HCT116 (cell line): Measurements from ENCODE around the gene CIROP. TPM values are rescaled to one million over a fixed set of nuclear protein-coding genes. Genes with fewer than 3 reads are reported as not detected.

Experiments used
- ATAC-seq: fragments of 200-7000 bp; cut with Tn5 transposase; 2 replicates; pipeline ENCODE4 v1.9.1; 2020; ENCODE audit warnings: mild to moderate bottlenecking, moderate library complexity
- BruUV-seq: library from RNA; stranded (reverse); fragments of 400-500 nt; replicated peaks from 2 replicates; lab custom pipeline; 2021; lab: Mats Ljungman, UMichigan
- CTCF ChIA-PET: fragments of 300-600 bp; sonication (Branson Sonifier 250); formaldehyde crosslinking; loops from one replicate; lab custom pipeline; 2021; ENCODE audit warnings: antibody characterized with exemption; lab: Charles Lee
- POLR2A ChIA-PET: fragments of 300-600, 350-600 bp; sonication (Branson Sonifier 250); formaldehyde crosslinking; loops from one replicate; lab custom pipeline; 2021; ENCODE audit warnings: antibody characterized with exemption; lab: Charles Lee
- RAD21 ChIA-PET, 2 experiments: fragments of 300-600 bp; sonication (Branson Sonifier 250); formaldehyde crosslinking; loops; one replicate each; lab custom pipeline; 2023; ENCODE audit warnings: low total read pairs in 2 of 2; ENCODE audit not compliant: uncharacterized antibody in 2 of 2, unreplicated experiment in 2 of 2, low non-redundant PET in 1 of 2; lab: Charles Lee
- DNase-seq: peaks from one replicate; pipeline ENCODE4 v3.0.0-alpha.2; 2010; ENCODE audit warnings: low read depth, low spot score
- H2AFZ ChIP-seq: fragments of 200-600 bp; shearing (Covaris generic), sonication (generic); 2 replicates; pipeline ENCODE4 v1.6.1; 2017; ENCODE audit warnings: low read depth, mixed run types, mixed read lengths, antibody characterized with exemption, low read length; ENCODE audit not compliant: poor library complexity, severe bottlenecking
- H3K27ac ChIP-seq: 2 replicates; pipeline ENCODE4 v1.5.1; 2012; ENCODE audit warnings: low read depth, low read length
- H3K27me3 ChIP-seq: fragments of 200-600 bp; sonication (generic); 2 replicates; pipeline ENCODE4 v1.6.1; 2016; ENCODE audit warnings: mixed run types, low read length, mixed read lengths; ENCODE audit not compliant: insufficient read depth
- H3K36me3 ChIP-seq, 2 experiments: fragments of 200-500 bp in 1 of 2; fragments of 200-600 bp in 1 of 2; sonication (Bioruptor generic) in 1 of 2; sonication (generic) in 1 of 2; 2 replicates each; pipeline versions ENCODE4 v1.5.1 to v1.6.1; 2014 to 2016; ENCODE audit warnings: low read length in 2 of 2, inconsistent platforms in 1 of 2, mixed read lengths in 1 of 2, mixed run types in 1 of 2; ENCODE audit not compliant: insufficient read depth in 2 of 2, control insufficient read depth in 1 of 2
- H3K4me1 ChIP-seq, 2 experiments: fragments of 200-600 bp in 1 of 2; sonication (generic) in 1 of 2; 2 replicates each; pipeline versions ENCODE4 v1.5.1 to v1.6.1; 2012 to 2017; ENCODE audit warnings: low read length in 2 of 2, inconsistent platforms in 1 of 2, mild to moderate bottlenecking in 1 of 2, mixed read lengths in 1 of 2, mixed run types in 1 of 2, moderate library complexity in 1 of 2; ENCODE audit not compliant: insufficient read depth in 2 of 2, control insufficient read depth in 1 of 2
- H3K4me2 ChIP-seq: fragments of 200-600 bp; sonication (generic); 2 replicates; pipeline ENCODE4 v1.6.1; 2017; ENCODE audit warnings: mixed run types, low read length, mixed read lengths
- H3K4me3 ChIP-seq, 2 experiments: fragments of 200-600 bp in 1 of 2; sonication (generic) in 1 of 2; replicated peaks in 1 of 2; 2 replicates each; pipeline ENCODE4 v1.5.1; 2011 to 2016; ENCODE audit warnings: low read length in 2 of 2, control low read depth in 1 of 2, low read depth in 1 of 2, mild to moderate bottlenecking in 1 of 2, mixed read lengths in 1 of 2, mixed run types in 1 of 2
- H3K79me2 ChIP-seq: fragments of 200-600 bp; sonication (generic); 2 replicates; pipeline ENCODE4 v1.6.1; 2017; ENCODE audit warnings: mild to moderate bottlenecking, mixed run types, low read length, moderate library complexity, mixed read lengths; ENCODE audit not compliant: insufficient read depth
- H3K9ac ChIP-seq: fragments of 200-600 bp; sonication (generic); 2 replicates; pipeline ENCODE4 v1.6.1; 2016; ENCODE audit warnings: low read length, mixed read lengths
- H3K9me2 ChIP-seq: fragments of 200-600 bp; sonication (generic), shearing (Covaris generic); 2 replicates; pipeline ENCODE4 v1.6.1; 2017; ENCODE audit warnings: mixed run types, mild to moderate bottlenecking, moderate library complexity; ENCODE audit not compliant: insufficient read depth
- H3K9me3 ChIP-seq, 2 experiments: fragments of 200-500 bp in 1 of 2; fragments of 200-600 bp in 1 of 2; sonication (Bioruptor generic) in 1 of 2; sonication (generic) in 1 of 2; 2 replicates each; pipeline ENCODE4 v1.6.1; 2014 to 2017; ENCODE audit warnings: low read length in 2 of 2, mixed read lengths in 2 of 2, inconsistent platforms in 1 of 2, low read depth in 1 of 2, mild to moderate bottlenecking in 1 of 2, mixed run types in 1 of 2, moderate library complexity in 1 of 2; ENCODE audit not compliant: control insufficient read depth in 1 of 2, insufficient read depth in 1 of 2
- H4K20me1 ChIP-seq: fragments of 200-600 bp; sonication (generic), shearing (Covaris generic); 2 replicates; pipeline ENCODE4 v1.6.1; 2017; ENCODE audit warnings: mixed run types, mild to moderate bottlenecking, moderate library complexity; ENCODE audit not compliant: insufficient read depth
- CTCF ChIP-seq, 3 experiments: fragments of 200-600 bp in 1 of 3; sonication (generic) in 1 of 3; IDR thresholded peaks in 2 of 3; conservative IDR thresholded peaks in 1 of 3; 2 replicates each; pipeline ENCODE4 v1.5.1; 2012 to 2017; ENCODE audit warnings: low read depth in 2 of 3, low read length in 2 of 3, antibody characterized with exemption in 1 of 3, borderline replicate concordance in 1 of 3, control low read depth in 1 of 3, mild to moderate bottlenecking in 1 of 3, mixed read lengths in 1 of 3, mixed run types in 1 of 3, moderate library complexity in 1 of 3; ENCODE audit not compliant: insufficient read depth in 1 of 3
- FOSL1 ChIP-seq: IDR thresholded peaks from 2 replicates; pipeline ENCODE4 v1.6.1; 2012; ENCODE audit warnings: low read depth
- JUND ChIP-seq: IDR thresholded peaks from 2 replicates; pipeline ENCODE4 v1.6.1; 2012
- MAX ChIP-seq: IDR thresholded peaks from 2 replicates; pipeline ENCODE4 v1.6.1; 2012
- POLR2AphosphoS5 ChIP-seq: IDR thresholded peaks from 2 replicates; pipeline ENCODE4 v1.6.1; 2011; ENCODE audit warnings: mild to moderate bottlenecking, low read depth, low read length, moderate library complexity
- RAD21 ChIP-seq: IDR thresholded peaks from 2 replicates; pipeline ENCODE4 v1.6.1; 2012; ENCODE audit warnings: low read depth, mild to moderate bottlenecking
- SIN3A ChIP-seq: IDR thresholded peaks from 2 replicates; pipeline ENCODE4 v1.6.1; 2012; ENCODE audit warnings: low read depth
- TCF7L2 ChIP-seq: IDR thresholded peaks from 2 replicates; pipeline ENCODE4 v1.7.0; 2011; ENCODE audit warnings: borderline replicate concordance, inconsistent platforms; ENCODE audit not compliant: insufficient read depth, insufficient read length; ENCODE audit errors: extremely low read depth
- YY1 ChIP-seq: IDR thresholded peaks from 2 replicates; pipeline ENCODE4 v1.6.1; 2011; ENCODE audit warnings: low read length, low read depth, moderate library complexity, mild to moderate bottlenecking; ENCODE audit not compliant: insufficient replicate concordance; ENCODE audit errors: extremely low read depth
- ZBTB33 ChIP-seq: IDR thresholded peaks from 2 replicates; pipeline ENCODE4 v1.6.1; 2011; ENCODE audit warnings: mild to moderate bottlenecking, low read length, moderate library complexity; ENCODE audit not compliant: insufficient replicate concordance; ENCODE audit errors: extremely low read depth
- ZNF274 ChIP-seq: fragments of 200-500 bp; sonication (Bioruptor generic); IDR thresholded peaks from 2 replicates; pipeline ENCODE4 v1.6.1; 2014; ENCODE audit warnings: mild to moderate bottlenecking, low read depth, low read length, inconsistent platforms
- intact Hi-C: fragments of 100-400 bp; cut with micrococcal nuclease; formaldehyde crosslinking; loops from 2 replicates; pipeline ENCODE4 v1.10.0; 2022
- total RNA-seq: library from RNA; stranded (reverse); gene quantifications from one replicate; pipeline ENCODE4 v1.2.1, GENCODE V29; 2021; ENCODE audit not compliant: unreplicated experiment
- TF ChIP-seq, protein P1 (sequence below): IDR thresholded peaks from 2 replicates; pipeline ENCODE4 v1.6.1; 2012; ENCODE audit warnings: low read depth

CIROP gene
- total RNA-seq, 1 experiment from 2014 or later: not detected

GRCh38 chr14:23123419-23123818 lies 18.6 kb upstream of the CIROP start:
- Histone ChIP-seq H3K79me2 (no peaks in the 10 kb centered on the region), H2AFZ (no peak overlapping the region), H3K9me2 (no peaks in the 10 kb centered on the region), H3K9ac (no peak overlapping the region), H3K27me3 (no peaks in the 10 kb centered on the region), H3K4me1 (no peaks in the 10 kb centered on the region), H3K4me2 (no peak overlapping the region), H3K9me3 (no peaks in the 10 kb centered on the region), H3K27ac (no peak overlapping the region), H3K36me3 (no peaks in the 10 kb centered on the region), H3K4me3 (no peak overlapping the region), H4K20me1 (no peaks in the 10 kb centered on the region)
- TF ChIP-seq ZNF274 (no peak), POLR2AphosphoS5 (no peak), RAD21 (no peak), SIN3A (no peak), FOSL1 (no peak), ZBTB33 (no peak), JUND (no peak), YY1 (no peak), TCF7L2 (no peak), MAX (no peak), CTCF (IDR thresholded peaks at IDR 0.05 in 2 of 3, conservative IDR thresholded peaks at IDR 0.05 in 1 of 3; ENCODE audit: borderline replicate concordance in 1 of 3, insufficient read depth in 1 of 3, low read depth in 2 of 3, low read length in 2 of 3) (no peak)
- TF ChIP-seq, protein P1, sequence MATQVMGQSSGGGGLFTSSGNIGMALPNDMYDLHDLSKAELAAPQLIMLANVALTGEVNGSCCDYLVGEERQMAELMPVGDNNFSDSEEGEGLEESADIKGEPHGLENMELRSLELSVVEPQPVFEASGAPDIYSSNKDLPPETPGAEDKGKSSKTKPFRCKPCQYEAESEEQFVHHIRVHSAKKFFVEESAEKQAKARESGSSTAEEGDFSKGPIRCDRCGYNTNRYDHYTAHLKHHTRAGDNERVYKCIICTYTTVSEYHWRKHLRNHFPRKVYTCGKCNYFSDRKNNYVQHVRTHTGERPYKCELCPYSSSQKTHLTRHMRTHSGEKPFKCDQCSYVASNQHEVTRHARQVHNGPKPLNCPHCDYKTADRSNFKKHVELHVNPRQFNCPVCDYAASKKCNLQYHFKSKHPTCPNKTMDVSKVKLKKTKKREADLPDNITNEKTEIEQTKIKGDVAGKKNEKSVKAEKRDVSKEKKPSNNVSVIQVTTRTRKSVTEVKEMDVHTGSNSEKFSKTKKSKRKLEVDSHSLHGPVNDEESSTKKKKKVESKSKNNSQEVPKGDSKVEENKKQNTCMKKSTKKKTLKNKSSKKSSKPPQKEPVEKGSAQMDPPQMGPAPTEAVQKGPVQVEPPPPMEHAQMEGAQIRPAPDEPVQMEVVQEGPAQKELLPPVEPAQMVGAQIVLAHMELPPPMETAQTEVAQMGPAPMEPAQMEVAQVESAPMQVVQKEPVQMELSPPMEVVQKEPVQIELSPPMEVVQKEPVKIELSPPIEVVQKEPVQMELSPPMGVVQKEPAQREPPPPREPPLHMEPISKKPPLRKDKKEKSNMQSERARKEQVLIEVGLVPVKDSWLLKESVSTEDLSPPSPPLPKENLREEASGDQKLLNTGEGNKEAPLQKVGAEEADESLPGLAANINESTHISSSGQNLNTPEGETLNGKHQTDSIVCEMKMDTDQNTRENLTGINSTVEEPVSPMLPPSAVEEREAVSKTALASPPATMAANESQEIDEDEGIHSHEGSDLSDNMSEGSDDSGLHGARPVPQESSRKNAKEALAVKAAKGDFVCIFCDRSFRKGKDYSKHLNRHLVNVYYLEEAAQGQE: no peak
- CTCF ChIA-PET: interaction anchor here (1.1 to 2.5 kb wide), 5 partner anchors 29 to 67 kb away, joined by 3 to 9 read pairs (median 3); partner anchors contain the start of gene ACIN1
- DNase-seq (no peak), ATAC-seq (no peak)
- POLR2A ChIA-PET: interaction anchor here (1.2 kb wide), 1 partner anchor 257 kb away, joined by 3 read pairs; no protein-coding TSS in a partner anchor
- BruUV-seq: no TSS peak
- RAD21 ChIA-PET: no interaction called here
- intact Hi-C loops: loop anchor here (5.0 kb wide), 1 partner anchor 259 kb away; no protein-coding TSS in a partner anchor
